Measurements from ENCODE around the gene FSIP1. TPM values are rescaled to one million over a fixed set of nuclear protein-coding genes. Genes with fewer than 3 reads are reported as not detected.

FSIP1 gene
- total and polyA plus RNA-seq, 7 donors: 1.1 to 12.6 (median 1.4) TPM

DNA sequence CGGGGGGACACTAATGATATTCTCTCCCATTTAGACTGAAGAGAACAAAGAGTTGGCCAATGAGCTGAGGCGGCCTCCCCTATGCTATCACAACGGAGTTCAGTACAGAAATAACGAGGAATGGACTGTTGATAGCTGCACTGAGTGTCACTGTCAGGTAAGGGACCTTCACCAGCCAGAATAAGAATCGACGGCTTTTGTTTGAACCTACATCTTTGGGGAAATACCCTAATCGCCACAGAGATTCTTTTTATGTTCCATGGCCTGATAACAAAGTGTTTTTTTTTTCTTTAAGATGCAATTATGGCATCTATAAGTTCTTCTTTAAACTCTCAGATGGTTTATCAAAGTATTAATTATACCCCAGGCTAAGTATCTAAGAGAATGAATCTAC lies 198.4 kb downstream of the FSIP1 start:
- Histone ChIP-seq H3K4me3 (peak overlapping the region; percentile 41 to 77 (median 70)), H3K36me3 (peaks cover 48 to 76% (median 53%) of the 10 kb centered on the region in 4 donors), H3K4me1 (peaks cover 0 to 88% (median 72%) of the 10 kb centered on the region in 4 donors), H3K27ac (peak overlapping the region; percentile 89 to 97 (median 96)), H3K27me3 (no peaks in the 10 kb centered on the region), H3K9me3 (no peaks in the 10 kb centered on the region)
- intact Hi-C loops (cut with DNase I): loop anchor here (5.0 to 10.0 kb wide), 6 partner anchors 173 to 1332 kb away; partner anchors contain the start of gene SPRED1
- WGBS, 2 donors: 18 to 69% methylated on average over 7 of the region's 7 CpGs
- DNase-seq: no peak
- TF ChIP-seq EP300 (IDR thresholded peaks at IDR 0.05) (no peak), POLR2AphosphoS5 (IDR thresholded peaks at IDR 0.05) (no peak), POLR2A (IDR thresholded peaks at IDR 0.05) (no peak), CTCF (IDR thresholded peaks at IDR 0.05) (no peak)

DNA sequence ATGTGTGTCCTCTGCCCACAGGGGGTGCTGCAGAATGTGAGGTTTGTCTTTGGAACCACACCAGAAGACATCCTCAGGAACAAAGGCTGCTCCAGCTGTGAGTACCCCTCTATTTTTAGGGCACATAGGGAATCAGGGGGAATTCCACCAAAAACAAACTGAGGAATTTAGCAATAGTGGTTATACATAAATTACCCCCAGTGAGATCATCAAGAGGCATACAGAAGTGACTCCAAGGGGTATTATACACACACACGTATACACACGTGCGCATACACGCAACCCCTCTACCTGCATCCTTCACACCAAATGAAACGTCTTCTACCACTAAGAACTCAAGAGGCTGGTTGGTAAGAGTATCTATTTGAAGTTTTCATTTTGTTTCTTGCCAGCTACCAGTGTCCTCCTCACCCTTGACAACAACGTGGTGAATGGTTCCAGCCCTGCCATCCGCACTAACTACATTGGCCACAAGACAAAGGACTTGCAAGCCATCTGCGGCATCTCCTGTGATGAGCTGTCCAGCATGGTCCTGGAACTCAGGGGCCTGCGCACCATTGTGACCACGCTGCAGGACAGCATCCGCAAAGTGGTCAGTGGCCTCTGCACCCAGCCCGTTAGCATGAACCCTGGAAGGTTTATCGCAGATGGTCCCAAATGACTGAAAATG lies 198.9 kb downstream of the FSIP1 start:
- 22 to 59% methylated on average over 13 of the region's 13 CpGs for WGBS, 2 donors

GRCh38 chr15:39582977-39583595 lies 199.6 kb downstream of the FSIP1 start:
- H3K36me3 ChIP-seq: peaks cover 36 to 64% (median 42%) of the 10 kb centered on the region in 4 donors
- no peak for TF ChIP-seq POLR2AphosphoS5 (IDR thresholded peaks at IDR 0.05)
- no peak for TF ChIP-seq CTCF (IDR thresholded peaks at IDR 0.05)
- TF ChIP-seq POLR2A (IDR thresholded peaks at IDR 0.05): no peak
- TF ChIP-seq EP300 (IDR thresholded peaks at IDR 0.05): no peak
- no peaks in the 10 kb centered on the region for H3K27me3 ChIP-seq
- 11 to 56% methylated on average over 4 of the region's 4 CpGs for WGBS, 2 donors
- intact Hi-C loops (cut with DNase I): loop anchor here (5.0 to 10.0 kb wide), 6 partner anchors 174 to 1331 kb away; partner anchors contain the start of gene SPRED1
- peak overlapping the region; percentile 89 to 97 (median 96) for H3K27ac ChIP-seq
- no peak for DNase-seq
- peak overlapping the region; percentile 41 to 77 (median 70) for H3K4me3 ChIP-seq
- H3K4me1 ChIP-seq: peaks cover 0 to 88% (median 80%) of the 10 kb centered on the region in 4 donors
- H3K9me3 ChIP-seq: no peaks in the 10 kb centered on the region

More for the DNA sequence above, 198.9 kb downstream of the FSIP1 start:
- Histone ChIP-seq H3K27me3 (no peaks in the 10 kb centered on the region), H3K36me3 (peaks cover 42 to 71% (median 48%) of the 10 kb centered on the region in 4 donors), H3K27ac (peak overlapping the region; percentile 89 to 97 (median 96)), H3K4me1 (peaks cover 0 to 88% (median 77%) of the 10 kb centered on the region in 4 donors), H3K9me3 (no peaks in the 10 kb centered on the region), H3K4me3 (peak overlapping the region; percentile 41 to 77 (median 70))
- intact Hi-C loops (cut with DNase I): loop anchor here (5.0 to 10.0 kb wide), 6 partner anchors 174 to 1331 kb away; partner anchors contain the start of gene SPRED1
- TF ChIP-seq POLR2AphosphoS5 (IDR thresholded peaks at IDR 0.05): peak in 3 of 4 donors; percentile 4 to 17 (median 14)
- TF ChIP-seq EP300 (IDR thresholded peaks at IDR 0.05): no peak
- peak in 2 of 4 experiments; percentile 20 to 26 for TF ChIP-seq CTCF (IDR thresholded peaks at IDR 0.05)
- TF ChIP-seq POLR2A (IDR thresholded peaks at IDR 0.05): no peak
- peak; percentile 70 for DNase-seq

DNA sequence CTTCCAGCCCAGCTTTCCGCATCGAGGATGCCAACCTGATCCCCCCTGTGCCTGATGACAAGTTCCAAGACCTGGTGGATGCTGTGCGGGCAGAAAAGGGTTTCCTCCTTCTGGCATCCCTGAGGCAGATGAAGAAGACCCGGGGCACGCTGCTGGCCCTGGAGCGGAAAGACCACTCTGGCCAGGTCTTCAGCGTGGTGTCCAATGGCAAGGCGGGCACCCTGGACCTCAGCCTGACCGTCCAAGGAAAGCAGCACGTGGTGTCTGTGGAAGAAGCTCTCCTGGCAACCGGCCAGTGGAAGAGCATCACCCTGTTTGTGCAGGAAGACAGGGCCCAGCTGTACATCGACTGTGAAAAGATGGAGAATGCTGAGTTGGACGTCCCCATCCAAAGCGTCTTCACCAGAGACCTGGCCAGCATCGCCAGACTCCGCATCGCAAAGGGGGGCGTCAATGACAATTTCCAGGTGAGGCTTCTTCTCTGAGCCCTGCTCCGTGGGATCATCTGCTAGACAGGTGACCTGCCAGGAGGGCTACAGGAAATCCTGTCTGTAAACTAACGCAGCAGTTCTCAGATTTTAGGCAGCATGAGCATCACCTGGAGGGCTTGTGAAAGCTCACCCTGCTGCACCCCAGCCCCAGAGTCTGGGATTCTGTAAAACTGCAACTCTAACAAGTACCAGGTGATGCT lies 200.2 kb downstream of the FSIP1 start:
- no peaks in the 10 kb centered on the region for H3K9me3 ChIP-seq
- WGBS, 2 donors: 13 to 55% methylated on average over 20 of the region's 20 CpGs
- peak in 2 of 4 donors; percentile 22 to 35 for TF ChIP-seq POLR2AphosphoS5 (IDR thresholded peaks at IDR 0.05)
- no peak for TF ChIP-seq POLR2A (IDR thresholded peaks at IDR 0.05)
- H3K27me3 ChIP-seq: no peaks in the 10 kb centered on the region
- H3K4me3 ChIP-seq: peak overlapping the region; percentile 41 to 77 (median 70)
- intact Hi-C loops (cut with DNase I): loop anchor here (5.0 to 10.0 kb wide), 6 partner anchors 175 to 1330 kb away; partner anchors contain the start of gene SPRED1
- peaks cover 29 to 58% (median 35%) of the 10 kb centered on the region in 4 donors for H3K36me3 ChIP-seq
- peaks cover 0 to 82% (median 73%) of the 10 kb centered on the region in 4 donors for H3K4me1 ChIP-seq
- peak overlapping the region; percentile 89 to 97 (median 96) for H3K27ac ChIP-seq
- DNase-seq: peak; percentile 86

All from sigmoid colon (tissue), 7 donors.